A549 (cell line): Measurements from ENCODE around the gene STARD3NL. TPM values are rescaled to one million over a fixed set of nuclear protein-coding genes. Genes with fewer than 3 reads are reported as not detected.

Source experiments
- ATAC-seq, 2 experiments: fragments of 200-7000 bp in 1 of 2; fragments of >200 bp in 1 of 2; cut with Nextera tagmentation in 1 of 2; cut with Tn5 transposase in 1 of 2; 3 replicates each; pipeline versions ENCODE4 v1.8.0 to v1.9.1; 2018 to 2020; ENCODE audit warnings: mild to moderate bottlenecking in 1 of 2, moderate library complexity in 1 of 2
- CTCF ChIA-PET: fragments of 300-600 bp; sonication (Branson Sonifier 250); formaldehyde crosslinking; extraction: SDS; loops from one replicate; lab custom pipeline; 2021; ENCODE audit warnings: antibody characterized with exemption, inconsistent platforms; lab: Yijun Ruan, JAX
- POLR2A ChIA-PET: fragments of 350-600 bp; formaldehyde crosslinking; extraction: SDS; loops from one replicate; lab custom pipeline; 2021; ENCODE audit warnings: antibody characterized with exemption, inconsistent platforms; lab: Yijun Ruan, JAX
- DNase-seq, 2 experiments: peaks; one replicate each; pipeline versions ENCODE4 v3.0.0 to v3.0.0-alpha.2; 2011 to 2016; ENCODE audit warnings: low read depth in 1 of 2, low spot score in 1 of 2
- FAIRE-seq: peaks from 2 replicates; lab custom pipeline; 2011; peaks lifted over from hg19 to GRCh38; lab: Jason Lieb, UNC
- H3K27ac ChIP-seq, 2 experiments: fragments of >200 bp; sonication (Bioruptor Twin); formaldehyde crosslinking; 3 replicates each; pipeline ENCODE4 v1.5.1; 2016 to 2017
- H3K4me1 ChIP-seq: fragments of >200 bp; sonication (Bioruptor Twin); formaldehyde crosslinking; 3 replicates; pipeline ENCODE4 v1.6.1; 2016
- H3K4me2 ChIP-seq: fragments of >200 bp; sonication (Bioruptor Twin); formaldehyde crosslinking; 3 replicates; pipeline ENCODE4 v1.6.1; 2016
- H3K4me3 ChIP-seq: fragments of >200 bp; sonication (Bioruptor Twin); formaldehyde crosslinking; 3 replicates; pipeline ENCODE4 v1.5.1; 2016
- H3K9me3 ChIP-seq: fragments of >200 bp; sonication (Bioruptor Twin); formaldehyde crosslinking; 3 replicates; pipeline ENCODE4 v1.6.1; 2016
- BHLHE40 ChIP-seq: IDR thresholded peaks from 2 replicates; pipeline ENCODE4 v1.6.1; 2012; ENCODE audit warnings: low read depth, low read length, inconsistent platforms
- CBX2 ChIP-seq: fragments of 200-600 bp; sonication (generic); IDR thresholded peaks from 2 replicates; pipeline ENCODE4 v1.6.1; 2016; ENCODE audit warnings: low read depth, mild to moderate bottlenecking, borderline replicate concordance
- CBX8 ChIP-seq: fragments of 200-600 bp; sonication (generic); IDR thresholded peaks from 2 replicates; pipeline ENCODE4 v1.6.1; 2016
- CHD2 ChIP-seq: fragments of 150-350 bp; IDR thresholded peaks from 2 replicates; pipeline ENCODE4 v1.6.1; 2014; ENCODE audit warnings: low read length; ENCODE audit not compliant: partially characterized antibody
- CHD4 ChIP-seq: fragments of 200-600 bp; sonication (generic); IDR thresholded peaks from 2 replicates; pipeline ENCODE4 v1.6.1; 2016; ENCODE audit warnings: antibody characterized with exemption, mild to moderate bottlenecking, borderline replicate concordance
- CTCF ChIP-seq: fragments of >200 bp; sonication (Bioruptor Twin); formaldehyde crosslinking; IDR thresholded peaks from 3 replicates; pipeline ENCODE4 v1.5.1; 2016
- EHMT2 ChIP-seq: fragments of 200-600 bp; sonication (generic); IDR thresholded peaks from 2 replicates; pipeline ENCODE4 v1.6.1; 2016; ENCODE audit warnings: antibody characterized with exemption, low read depth, mild to moderate bottlenecking, moderate library complexity
- ELK1 ChIP-seq: fragments of 150-350 bp; IDR thresholded peaks from 2 replicates; pipeline ENCODE4 v1.6.1; 2014; ENCODE audit warnings: low read depth, mild to moderate bottlenecking, low read length
- ESRRA ChIP-seq: fragments of 150-350 bp; IDR thresholded peaks from 2 replicates; pipeline ENCODE4 v1.6.1; 2014; ENCODE audit warnings: mild to moderate bottlenecking, low read length, borderline replicate concordance
- FOSB ChIP-seq: fragments of 250-450 bp; sonication (Bioruptor Pico); IDR thresholded peaks from 2 replicates; pipeline ENCODE4 v1.5.0; 2020; ENCODE audit warnings: mild to moderate bottlenecking, moderate library complexity
- FOXS1 ChIP-seq: fragments of 250-450 bp; sonication (Bioruptor Pico); IDR thresholded peaks from 2 replicates; pipeline ENCODE4 v1.5.0; 2020; ENCODE audit warnings: mild to moderate bottlenecking, moderate library complexity
- HDAC2 ChIP-seq: fragments of 200-600 bp; sonication (generic); IDR thresholded peaks from 2 replicates; pipeline ENCODE4 v1.6.1; 2016
- HEYL ChIP-seq: fragments of 250-450 bp; sonication (Bioruptor Pico); IDR thresholded peaks from 2 replicates; pipeline ENCODE4 v1.8.0; 2021; ENCODE audit warnings: mild to moderate bottlenecking, moderate library complexity
- HOXB13 ChIP-seq: fragments of 250-450 bp; sonication (Bioruptor Pico); IDR thresholded peaks from 2 replicates; pipeline ENCODE4 v1.5.0; 2020; ENCODE audit warnings: low read depth, mild to moderate bottlenecking, moderate library complexity
- HOXB5 ChIP-seq: fragments of 250-450 bp; sonication (Bioruptor Pico); IDR thresholded peaks from 2 replicates; pipeline ENCODE4 v1.5.0; 2020; ENCODE audit warnings: mild to moderate bottlenecking, moderate library complexity
- MAFK ChIP-seq: fragments of 450-650 bp; IDR thresholded peaks from 2 replicates; pipeline ENCODE4 v1.6.1; 2014; ENCODE audit not compliant: partially characterized antibody
- MYC ChIP-seq: IDR thresholded peaks from 2 replicates; pipeline ENCODE4 v1.6.1; 2012; ENCODE audit warnings: mild to moderate bottlenecking, inconsistent platforms, low read length, improper control_type of control experiment, borderline replicate concordance
- NFE2L2 ChIP-seq: fragments of 150-350 bp; conservative IDR thresholded peaks from 2 replicates; pipeline ENCODE4 v1.6.1; 2014; ENCODE audit warnings: low read length
- NR3C1 ChIP-seq: fragments of >200 bp; sonication (Bioruptor Twin); formaldehyde crosslinking; IDR thresholded peaks from 3 replicates; pipeline ENCODE4 v1.6.1; 2017
- PBX3 ChIP-seq: IDR thresholded peaks from 2 replicates; pipeline ENCODE4 v1.6.1; 2012
- POLR2A ChIP-seq: IDR thresholded peaks from 2 replicates; pipeline ENCODE4 v1.6.1; 2012; ENCODE audit warnings: mild to moderate bottlenecking, low read length
- POLR2AphosphoS2 ChIP-seq: conservative IDR thresholded peaks from 2 replicates; pipeline ENCODE4 v1.6.1; 2012; ENCODE audit warnings: low read length, improper control_type of control experiment, inconsistent platforms
- RARB ChIP-seq: fragments of 250-450 bp; sonication (Bioruptor Pico); IDR thresholded peaks from 2 replicates; pipeline ENCODE4 v1.8.0; 2021; ENCODE audit warnings: mild to moderate bottlenecking, moderate library complexity
- RCOR1 ChIP-seq: fragments of 150-350 bp; IDR thresholded peaks from 2 replicates; pipeline ENCODE4 v1.6.1; 2014; ENCODE audit warnings: antibody characterized with exemption, low read length, low read depth
- RFX5 ChIP-seq: fragments of 450-650 bp; IDR thresholded peaks from 2 replicates; pipeline ENCODE4 v1.7.1; 2014; ENCODE audit warnings: antibody characterized with exemption, mild to moderate bottlenecking, moderate library complexity
- SREBF2 ChIP-seq: fragments of 450-650 bp; IDR thresholded peaks from 2 replicates; pipeline ENCODE4 v1.6.1; 2014; ENCODE audit warnings: mild to moderate bottlenecking, moderate library complexity
- TP53 ChIP-seq: fragments of 250-450 bp; sonication (Bioruptor Pico); IDR thresholded peaks from 2 replicates; pipeline ENCODE4 v1.5.0; 2021; ENCODE audit warnings: mild to moderate bottlenecking, moderate library complexity
- ZFP36 ChIP-seq: fragments of 450-650 bp; IDR thresholded peaks from 2 replicates; pipeline ENCODE4 v1.6.1; 2014; ENCODE audit warnings: borderline replicate concordance; ENCODE audit not compliant: partially characterized antibody
- WGBS: methylation state at CpG from one replicate; pipeline ENCODE4 v1.1.6; 2017; ENCODE audit errors: missing lambda C conversion rate; 5-methylcytosine and 5-hydroxymethylcytosine counted together
- polyA plus RNA-seq, 4 experiments: library from polyadenylated mRNA; depleted of rRNA in 3 of 4; stranded (reverse); fragments of >200 nt; fragmentation: RNase III in 1 of 4; extraction: RNeasy Plus Mini Kit Qiagen cat#74134 plus additional on column Dnase treatment in 1 of 4; gene quantifications; 2 replicates in 3 of 4; 3 replicates in 1 of 4; pipeline ENCODE4 v1.2.3, GENCODE V29; 2011 to 2017
- TF ChIP-seq, protein P1 (sequence below): fragments of 450-650 bp; IDR thresholded peaks from 2 replicates; pipeline ENCODE4 v1.6.1; 2014; ENCODE audit warnings: antibody characterized with exemption

The STARD3NL gene
- polyA plus RNA-seq, 2 of the 4 experiments (the other 2 are of a cell fraction), result 57.9 to 104 TPM

GRCh38 chr7:38178695-38179344, 775 bp downstream of the STARD3NL start:
- 20% methylated on average over 15 of the region's 15 CpGs for WGBS
- ChIA-PET POLR2A (interaction anchor here (0.9 to 1.4 kb wide), 4 partner anchors 13 to 133 kb away, joined by 3 to 22 read pairs (median 3); no protein-coding TSS in a partner anchor), CTCF (interaction anchor here (1.0 to 2.0 kb wide), 3 partner anchors 37 to 261 kb away, joined by 3 to 7 read pairs (median 3); no protein-coding TSS in a partner anchor)
- no peak for FAIRE-seq
- Histone ChIP-seq H3K4me1 (peaks cover 25% of the 10 kb centered on the region), H3K4me2 (peak overlapping the region; percentile 88), H3K9me3 (no peaks in the 10 kb centered on the region), H3K4me3 (peak overlapping the region; percentile 73), H3K27ac (peak overlapping the region; percentile 91 to 94)
- no peak for DNase-seq
- peak; percentile 65 to 70 for ATAC-seq
- TF ChIP-seq CTCF (no peak), NR3C1 (no peak), POLR2AphosphoS2 (no peak), MYC (no peak), FOXS1 (CRISPR knock-in tag) (no peak), HOXB5 (CRISPR knock-in tag) (no peak), HEYL (CRISPR knock-in tag) (no peak)

DNA sequence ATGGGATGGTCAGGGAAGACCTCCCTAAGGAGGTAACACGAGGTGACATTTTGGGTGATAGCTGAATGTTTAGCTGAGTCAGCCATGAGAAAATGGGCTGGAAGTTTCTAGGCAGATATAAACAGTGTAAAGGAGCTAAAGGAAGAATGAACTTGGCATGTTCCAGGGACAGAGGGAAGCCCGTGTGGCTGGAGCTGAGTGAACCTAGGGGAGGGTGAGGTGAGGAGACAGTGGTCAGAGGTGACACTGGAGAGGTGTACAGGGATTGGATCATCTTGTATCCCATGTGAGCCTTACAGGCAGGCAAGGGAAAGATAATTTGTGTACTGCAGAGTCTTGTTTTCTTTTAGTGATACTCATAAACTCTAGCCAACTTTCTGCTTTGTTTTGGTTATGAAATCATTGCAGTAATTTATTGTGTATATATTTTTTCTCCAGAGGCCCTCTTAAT, 1.8 kb downstream of the STARD3NL start:
- 0 out of 6 replicates have a peak overlapping the region, but pooled peaks of 1 of the 2 experiments have one; percentile 37 for H3K27ac ChIP-seq
- H3K4me1 ChIP-seq, result peaks cover 25% of the 10 kb centered on the region
- FAIRE-seq (no peak), DNase-seq (no peak), ATAC-seq (no peak)
- ChIA-PET POLR2A (no interaction called here), CTCF (interaction anchor here (0.9 to 2.0 kb wide), 3 partner anchors 17 to 40 kb away, joined by 3 to 10 read pairs (median 5); no protein-coding TSS in a partner anchor)
- peak; percentile 32 for TF ChIP-seq MAFK
- no peak for TF ChIP-seq RFX5
- TF ChIP-seq BHLHE40, result no peak
- H3K4me3 ChIP-seq, result 0 out of 3 replicates have a peak overlapping the region, but pooled peaks have one; percentile 73
- no peaks in the 10 kb centered on the region for H3K9me3 ChIP-seq
- WGBS, result 55% methylated on average over 2 of the region's 2 CpGs
- peak overlapping the region; percentile 88 for H3K4me2 ChIP-seq

DNA sequence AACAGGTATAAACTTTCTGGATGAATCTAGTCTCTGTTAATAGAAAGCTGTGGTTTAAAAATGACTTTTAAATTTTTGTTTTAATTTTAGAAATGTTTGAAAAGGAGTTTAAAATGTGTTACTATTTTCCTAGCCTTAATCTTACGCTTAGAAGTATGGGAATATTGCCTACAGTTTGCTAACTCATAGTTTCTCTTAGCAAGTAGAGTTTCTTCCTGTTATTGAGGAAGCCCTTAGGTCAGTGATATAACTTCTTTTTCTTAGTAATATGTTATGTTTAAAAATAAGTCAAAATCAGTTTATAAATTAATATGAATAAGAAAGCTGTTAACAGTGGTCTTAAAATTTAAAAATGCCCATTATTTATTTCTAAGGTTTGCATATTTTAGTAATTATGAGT, 3.1 kb downstream of the STARD3NL start:
- no peak for TF ChIP-seq EHMT2
- no peak for TF ChIP-seq CHD2
- TF ChIP-seq SREBF2, result no peak
- TF ChIP-seq ESRRA, result no peak
- TF ChIP-seq ZFP36, result no peak
- no peak for TF ChIP-seq RARB (CRISPR knock-in tag)
- TF ChIP-seq ELK1, result no peak
- no peak for TF ChIP-seq MYC
- TF ChIP-seq FOSB (CRISPR knock-in tag), result no peak
- TF ChIP-seq NFE2L2, result no peak
- TF ChIP-seq POLR2A, result no peak
- no peak for TF ChIP-seq PBX3
- TF ChIP-seq HOXB13 (CRISPR knock-in tag), result no peak
- no peak for TF ChIP-seq TP53
- no peak for TF ChIP-seq HDAC2
- no peak for TF ChIP-seq CHD4
- no peak for TF ChIP-seq CBX2
- no peak for TF ChIP-seq CBX8
- TF ChIP-seq, protein P1, sequence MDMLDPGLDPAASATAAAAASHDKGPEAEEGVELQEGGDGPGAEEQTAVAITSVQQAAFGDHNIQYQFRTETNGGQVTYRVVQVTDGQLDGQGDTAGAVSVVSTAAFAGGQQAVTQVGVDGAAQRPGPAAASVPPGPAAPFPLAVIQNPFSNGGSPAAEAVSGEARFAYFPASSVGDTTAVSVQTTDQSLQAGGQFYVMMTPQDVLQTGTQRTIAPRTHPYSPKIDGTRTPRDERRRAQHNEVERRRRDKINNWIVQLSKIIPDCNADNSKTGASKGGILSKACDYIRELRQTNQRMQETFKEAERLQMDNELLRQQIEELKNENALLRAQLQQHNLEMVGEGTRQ, result no peak
- no peak for TF ChIP-seq RCOR1
- ChIA-PET CTCF (interaction anchor here (1.7 to 2.0 kb wide), 2 partner anchors 36 to 39 kb away, joined by 5 to 10 read pairs; no protein-coding TSS in a partner anchor), POLR2A (no interaction called here)
- ATAC-seq, result no peak
- no peak for FAIRE-seq
- Histone ChIP-seq H3K4me1 (peaks cover 29% of the 10 kb centered on the region), H3K9me3 (no peaks in the 10 kb centered on the region), H3K4me2 (peak overlapping the region; percentile 88; the same call in 1 of the 3 replicates), H3K27ac (no peak overlapping the region), H3K4me3 (no peak overlapping the region)
- 94% methylated on average over 1 of the region's 1 CpG for WGBS
- DNase-seq, result no peak
